GM19240 (cell line): ENCODE measurements around the gene PROSER1.
"Not testable (repeated sequence)": the region's sequence is repeated elsewhere in the genome, so short reads cannot be mapped to it uniquely, and the experiment has no call there.

ENCODE experiments used
- DNase-seq: peaks from one replicate; pipeline ENCODE4 v3.0.0; 2011; ENCODE audit warnings: low spot score; ENCODE audit not compliant: insufficient read length

The PROSER1 gene

GRCh38 chr13:39025433-39025839, 12.5 kb downstream of the PROSER1 start:
- no peak for DNase-seq

GRCh38 chr13:39023761-39024160, 14.1 kb downstream of the PROSER1 start:
- no peak for DNase-seq

- DNase-seq: no peak
These were observed 14.6 kb downstream of the PROSER1 start for GRCh38 chr13:39023316-39023715.

DNA sequence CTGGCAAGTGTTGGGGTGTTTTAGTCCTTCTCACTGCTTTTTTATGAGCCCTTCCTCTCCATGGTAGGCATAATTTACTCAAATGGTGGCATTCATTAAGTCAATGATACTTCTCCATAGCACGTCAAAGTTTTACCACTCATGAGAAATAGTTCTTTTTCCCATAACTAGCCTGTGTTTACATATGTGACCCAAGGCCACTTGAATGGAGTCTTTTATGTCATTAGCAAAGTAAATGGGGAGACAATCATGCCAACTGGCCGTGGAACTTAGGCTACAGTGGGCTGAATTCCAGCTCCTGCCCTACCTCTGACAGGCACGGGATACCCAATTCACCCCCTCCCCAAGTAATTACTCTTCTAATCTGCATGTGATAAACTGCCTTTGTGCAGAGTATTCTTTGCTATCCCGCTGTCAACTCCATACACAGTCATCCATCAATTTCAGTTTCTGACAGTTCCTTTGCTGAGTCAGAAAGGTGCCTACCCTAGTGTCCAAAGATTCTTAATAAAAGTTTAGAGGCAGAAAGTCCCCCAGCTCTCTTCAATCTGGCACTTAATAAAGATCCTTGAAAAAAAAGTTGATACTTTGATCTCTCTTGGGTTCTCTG, 16.9 kb downstream of the PROSER1 start:
- no peak for DNase-seq

GRCh38 chr13:39016787-39017186, 21.1 kb downstream of the PROSER1 start:
- DNase-seq: peak; percentile 9

- peak; percentile 9 for DNase-seq
These were observed 21.8 kb downstream of the PROSER1 start for GRCh38 chr13:39016087-39016486.

GRCh38 chr13:39013462-39013861, 24.4 kb downstream of the PROSER1 start:
- no peak for DNase-seq

DNA sequence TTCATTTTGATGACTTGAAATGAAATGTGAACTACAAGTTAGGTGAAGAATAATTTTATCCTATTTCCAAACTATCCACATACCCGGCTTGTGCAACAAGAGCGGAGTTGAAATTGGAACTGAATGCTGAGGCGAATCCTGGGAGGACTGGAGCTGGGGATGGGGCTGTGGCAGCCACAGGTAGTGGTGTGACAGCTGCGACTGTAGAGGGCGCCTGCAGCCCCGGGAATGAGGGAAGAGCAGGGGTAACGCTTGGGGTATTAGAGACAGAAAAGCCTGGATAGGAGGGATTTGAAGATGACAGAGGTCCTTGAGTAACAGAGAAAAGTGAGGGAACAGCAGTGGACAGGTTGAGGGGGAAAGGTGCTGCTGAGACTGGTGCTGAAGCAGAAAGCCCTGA, 25.3 kb downstream of the PROSER1 start:
- DNase-seq: no peak

GRCh38 chr13:39006371-39007111, 31.3 kb downstream of the PROSER1 start:
- DNase-seq: not testable (repeated sequence)

DNA sequence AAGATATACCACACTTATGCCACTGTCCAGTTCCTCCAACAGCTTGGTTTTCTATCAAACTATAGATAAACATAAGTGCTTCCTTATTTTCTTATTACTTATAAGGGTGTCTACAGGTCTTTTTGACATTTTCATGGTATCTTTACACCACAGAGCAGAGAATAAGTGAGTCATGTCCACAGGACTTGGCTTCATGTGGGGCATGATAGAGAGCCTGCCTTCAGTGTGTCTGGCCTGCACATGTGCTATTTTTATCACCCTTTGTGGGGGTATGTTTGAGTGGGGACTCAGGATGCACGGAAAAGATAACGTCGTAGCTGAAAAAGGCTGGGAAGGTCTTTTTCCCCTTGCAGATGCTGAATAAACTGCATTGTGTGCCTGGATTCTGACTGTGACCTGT, 39.1 kb downstream of the PROSER1 start:
- no peak for DNase-seq

- DNase-seq: no peak
These were observed 44.5 kb downstream of the PROSER1 start for GRCh38 chr13:38993381-38993780.

DNA sequence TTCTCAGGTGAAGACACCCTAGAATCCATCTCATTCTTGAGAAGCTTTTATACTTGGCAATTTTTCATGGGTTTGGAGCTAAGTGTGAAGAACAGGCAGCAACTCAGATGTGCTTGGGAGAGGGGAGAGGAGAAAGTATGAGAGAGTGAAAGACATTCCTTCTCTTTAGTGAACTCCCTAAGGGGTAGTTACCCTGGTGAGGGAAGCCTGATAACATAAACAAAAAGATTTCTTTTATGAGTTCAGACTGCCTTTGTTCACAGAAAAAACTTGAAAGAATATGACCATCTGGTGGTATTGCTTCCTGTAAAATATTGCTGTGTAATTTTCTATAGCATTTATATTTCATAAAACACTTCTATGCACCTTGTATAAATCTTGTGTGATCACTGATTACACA, 47.2 kb downstream of the PROSER1 start, which contains the start of gene STOML3:
TSS of gene STOML3 (minus strand) at position 139 of the 400 bp plus-strand sequence. CDS start at position 29, 110 bp downstream.
- no peak for DNase-seq

GRCh38 chr13:38981096-38981495, 56.8 kb downstream of the PROSER1 start:
- DNase-seq: no peak

DNA sequence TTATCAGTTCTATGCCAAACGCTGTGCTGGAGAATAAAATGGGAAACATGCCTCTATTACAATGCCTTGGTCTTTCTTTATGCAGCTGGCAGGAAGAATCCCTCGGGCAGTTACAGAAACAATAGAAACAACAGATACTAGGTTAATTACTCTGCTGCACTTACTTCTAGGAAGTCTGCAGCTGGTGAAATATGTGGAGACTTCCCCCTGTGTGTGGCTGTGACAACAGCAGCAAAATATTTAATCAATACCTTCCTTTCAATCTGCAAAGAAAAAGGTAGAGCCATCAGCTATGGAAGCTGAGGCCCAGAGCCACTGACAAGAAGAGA, 57.2 kb downstream of the PROSER1 start:
- DNase-seq: no peak

- no peak for DNase-seq
These were observed 57.8 kb downstream of the PROSER1 start for GRCh38 chr13:38979891-38980749.

DNA sequence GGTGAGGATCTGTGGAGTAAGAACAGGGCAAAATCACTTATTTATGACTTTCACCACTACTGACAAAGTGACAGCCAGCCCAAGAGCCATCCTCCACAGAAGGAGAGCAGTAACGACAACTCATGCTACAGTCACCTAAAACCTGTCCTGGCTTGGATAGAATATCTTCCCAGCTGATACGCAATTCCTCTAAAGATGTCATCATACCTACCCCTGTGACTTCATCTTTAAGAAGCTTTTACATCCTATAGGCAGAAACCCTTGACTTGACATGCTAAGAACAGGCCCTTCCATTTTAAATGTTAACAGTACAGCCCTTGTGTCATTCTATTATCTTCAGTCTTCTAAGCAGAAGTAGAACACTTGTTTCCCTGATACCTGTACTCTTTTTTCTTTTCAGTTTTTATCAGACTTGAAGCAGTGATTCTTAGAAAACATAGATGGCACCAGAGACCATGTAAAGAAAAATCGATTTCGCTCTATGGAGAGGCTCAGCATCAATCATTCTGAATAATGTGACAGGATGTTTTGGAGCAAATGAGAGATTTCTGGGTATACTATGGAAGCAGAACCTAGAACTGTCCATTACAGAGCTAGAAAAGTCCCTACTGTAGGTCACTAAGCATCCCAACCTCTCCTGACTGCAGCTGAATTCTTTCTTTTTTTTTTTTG, 67.4 kb downstream of the PROSER1 start:
- no peak for DNase-seq

DNA sequence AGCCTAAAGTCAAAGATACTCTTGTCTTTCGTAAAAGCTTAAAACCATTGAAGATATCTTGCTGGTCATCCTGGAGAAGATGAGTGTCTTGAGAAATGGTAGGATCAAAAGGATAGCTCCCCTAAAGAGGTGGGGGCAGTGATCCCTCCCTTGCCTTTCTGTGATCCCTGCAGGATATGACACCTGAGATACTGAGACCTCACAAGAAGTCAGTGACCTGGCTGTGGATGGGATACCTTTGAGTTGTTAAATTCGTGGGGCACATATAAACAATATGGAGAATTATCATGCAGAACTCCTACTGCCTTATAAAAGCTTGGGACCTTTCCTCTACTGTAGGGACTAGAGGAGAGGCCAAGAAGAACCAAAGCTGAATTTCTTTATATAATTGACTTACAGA, 68.7 kb downstream of the PROSER1 start:
- no peak for DNase-seq

- no peak for DNase-seq
These were observed 70.4 kb downstream of the PROSER1 start for GRCh38 chr13:38967446-38967845.

DNA sequence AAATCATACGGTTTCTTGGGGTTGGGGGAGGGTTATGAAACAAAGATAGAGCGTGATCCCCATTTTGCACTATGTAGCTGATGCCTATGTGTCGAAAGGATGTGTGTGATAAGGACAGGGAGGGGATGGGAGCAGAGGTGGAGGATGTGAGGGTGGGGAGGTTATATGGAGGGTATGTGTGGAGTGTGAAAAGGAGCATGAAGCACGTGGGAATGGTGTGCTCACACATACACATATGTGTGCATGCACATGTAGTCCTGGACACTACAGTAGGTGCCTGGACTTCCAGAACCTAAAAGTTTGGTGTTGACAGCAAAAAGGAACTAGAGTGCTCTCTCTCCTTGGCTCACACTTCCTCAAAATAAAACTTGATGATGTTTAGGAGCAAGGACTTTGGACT, 72.6 kb downstream of the PROSER1 start:
- no peak for DNase-seq

DNA sequence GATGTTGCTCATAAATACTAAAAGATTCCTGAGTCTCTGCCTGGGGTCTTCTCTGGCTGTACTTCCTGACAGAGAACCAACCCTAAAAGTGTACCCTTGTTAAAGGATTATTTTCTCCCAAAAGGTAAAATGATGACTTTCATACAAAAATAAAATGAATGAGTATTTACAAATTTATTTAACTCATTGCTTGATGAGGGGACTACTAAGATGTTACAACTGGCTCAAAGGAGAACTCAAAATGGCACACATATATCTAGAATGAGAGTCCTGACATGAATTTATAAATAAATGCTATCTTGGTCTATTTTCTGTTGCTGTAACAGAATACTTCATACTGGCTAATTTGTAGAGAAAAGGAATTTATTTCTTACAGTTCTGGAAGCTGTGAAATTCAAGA, 77.7 kb downstream of the PROSER1 start:
- no peak for DNase-seq
